ENCODE data around the gene KLHL40.

DNA sequence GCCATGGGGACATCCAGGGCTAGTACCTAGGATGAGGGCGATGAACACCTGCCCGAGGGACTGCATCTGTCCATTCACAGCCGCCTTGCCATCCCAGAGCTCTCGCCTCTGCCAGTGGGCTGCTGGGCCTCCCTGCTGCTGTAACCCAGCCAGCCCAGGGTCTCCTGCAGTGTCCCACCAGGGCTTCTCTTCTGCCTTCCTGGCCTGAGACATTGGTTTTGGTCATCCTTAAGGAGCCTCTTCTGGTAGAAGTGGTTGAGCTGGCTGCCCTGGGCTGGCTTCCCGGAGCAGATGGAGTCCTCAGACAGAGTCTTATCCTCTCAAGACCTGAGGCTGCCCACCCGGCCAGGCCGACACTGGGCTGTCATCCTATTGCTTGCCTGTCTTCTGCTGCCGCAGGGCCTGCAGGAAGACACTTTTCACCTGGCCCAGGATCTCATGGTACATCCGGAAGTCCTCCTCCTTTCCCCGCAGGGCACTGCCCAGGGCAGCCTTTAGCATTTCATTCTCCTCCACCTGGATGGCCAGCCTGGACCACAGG lies 23.3 kb downstream of the KLHL40 start:
- TF ChIP-seq, protein P1, sequence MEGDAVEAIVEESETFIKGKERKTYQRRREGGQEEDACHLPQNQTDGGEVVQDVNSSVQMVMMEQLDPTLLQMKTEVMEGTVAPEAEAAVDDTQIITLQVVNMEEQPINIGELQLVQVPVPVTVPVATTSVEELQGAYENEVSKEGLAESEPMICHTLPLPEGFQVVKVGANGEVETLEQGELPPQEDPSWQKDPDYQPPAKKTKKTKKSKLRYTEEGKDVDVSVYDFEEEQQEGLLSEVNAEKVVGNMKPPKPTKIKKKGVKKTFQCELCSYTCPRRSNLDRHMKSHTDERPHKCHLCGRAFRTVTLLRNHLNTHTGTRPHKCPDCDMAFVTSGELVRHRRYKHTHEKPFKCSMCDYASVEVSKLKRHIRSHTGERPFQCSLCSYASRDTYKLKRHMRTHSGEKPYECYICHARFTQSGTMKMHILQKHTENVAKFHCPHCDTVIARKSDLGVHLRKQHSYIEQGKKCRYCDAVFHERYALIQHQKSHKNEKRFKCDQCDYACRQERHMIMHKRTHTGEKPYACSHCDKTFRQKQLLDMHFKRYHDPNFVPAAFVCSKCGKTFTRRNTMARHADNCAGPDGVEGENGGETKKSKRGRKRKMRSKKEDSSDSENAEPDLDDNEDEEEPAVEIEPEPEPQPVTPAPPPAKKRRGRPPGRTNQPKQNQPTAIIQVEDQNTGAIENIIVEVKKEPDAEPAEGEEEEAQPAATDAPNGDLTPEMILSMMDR (IDR thresholded peaks at IDR 0.05; ENCODE audit: insufficient read depth, low read depth, low read length) = no peak
- TF ChIP-seq EZH2 (IDR thresholded peaks at IDR 0.05; ENCODE audit: insufficient read depth, low read length) = no peak
